HG02642 (cell line): Measurements from ENCODE around the gene COL13A1.

Source experiments
- ATAC-seq: cut with Tn5 transposase; IDR thresholded peaks from one replicate; pipeline ENCODE4 v1.9.1; 2021; ENCODE audit warnings: mild to moderate bottlenecking; ENCODE audit not compliant: unreplicated experiment, poor library complexity

COL13A1 gene

GRCh38 chr10:69863580-69863979 lies 61.9 kb downstream of the COL13A1 start:
- no peak for ATAC-seq

- ATAC-seq, result no peak
Observed at GRCh38 chr10:69864321-69864720, 62.6 kb downstream of the COL13A1 start.

- ATAC-seq, result no peak
Observed at GRCh38 chr10:69865450-69865849, 63.7 kb downstream of the COL13A1 start.

- ATAC-seq, result no peak
Observed at GRCh38 chr10:69866246-69866687, 64.6 kb downstream of the COL13A1 start.

GRCh38 chr10:69866688-69867461 lies 65.2 kb downstream of the COL13A1 start:
- ATAC-seq, result no peak

GRCh38 chr10:69867699-69868558 lies 66.2 kb downstream of the COL13A1 start:
- no peak for ATAC-seq

GRCh38 chr10:69868821-69869220 lies 67.1 kb downstream of the COL13A1 start:
- ATAC-seq, result no peak

GRCh38 chr10:69869291-69869961 lies 67.7 kb downstream of the COL13A1 start:
- ATAC-seq, result no peak

GRCh38 chr10:69870591-69870990 lies 68.9 kb downstream of the COL13A1 start:
- ATAC-seq, result no peak

- ATAC-seq, result no peak
Observed at GRCh38 chr10:69871074-69871473, 69.4 kb downstream of the COL13A1 start.

GRCh38 chr10:69872323-69872722 lies 70.6 kb downstream of the COL13A1 start:
- ATAC-seq, result no peak

GRCh38 chr10:69873135-69873639 lies 71.5 kb downstream of the COL13A1 start:
- no peak for ATAC-seq

GRCh38 chr10:69874449-69874848 lies 72.7 kb downstream of the COL13A1 start:
- ATAC-seq, result no peak

GRCh38 chr10:69875856-69876255 lies 74.2 kb downstream of the COL13A1 start:
- ATAC-seq, result no peak

- ATAC-seq, result no peak
Observed at GRCh38 chr10:69876286-69876685, 74.6 kb downstream of the COL13A1 start.

GRCh38 chr10:69876931-69877330 lies 75.2 kb downstream of the COL13A1 start:
- ATAC-seq, result no peak

- no peak for ATAC-seq
Observed at GRCh38 chr10:69878038-69878437, 76.3 kb downstream of the COL13A1 start.

- no peak for ATAC-seq
Observed at GRCh38 chr10:69878951-69879350, 77.2 kb downstream of the COL13A1 start.

GRCh38 chr10:69879634-69880257 lies 78.0 kb downstream of the COL13A1 start:
- no peak for ATAC-seq
